NB4 (cell line): Measurements from ENCODE around the gene CFAP65.

Source experiments
- DNase-seq: peaks from one replicate; pipeline ENCODE4 v3.0.0; 2010; ENCODE audit warnings: low read depth
- H3K4me3 ChIP-seq: one replicate; pipeline ENCODE4 v1.5.1; 2011; ENCODE audit warnings: mild to moderate bottlenecking, low read depth, low read length, moderate library complexity
- MYC ChIP-seq: IDR thresholded peaks from 2 replicates; pipeline ENCODE4 v1.6.1; 2011; ENCODE audit warnings: low read depth, low read length
- POLR2A ChIP-seq: IDR thresholded peaks from 2 replicates; pipeline ENCODE4 v1.6.1; 2011; ENCODE audit warnings: mild to moderate bottlenecking; ENCODE audit not compliant: insufficient read length; ENCODE audit errors: extremely low read depth
- TF ChIP-seq, protein P1 (sequence below): IDR thresholded peaks from one replicate; pipeline ENCODE4 v1.5.1; 2012; ENCODE audit warnings: low read depth, low read length
- TF ChIP-seq, protein P2 (sequence below): IDR thresholded peaks from 2 replicates; pipeline ENCODE4 v1.6.1; 2011; ENCODE audit warnings: low read depth, low read length

Gene CFAP65

DNA sequence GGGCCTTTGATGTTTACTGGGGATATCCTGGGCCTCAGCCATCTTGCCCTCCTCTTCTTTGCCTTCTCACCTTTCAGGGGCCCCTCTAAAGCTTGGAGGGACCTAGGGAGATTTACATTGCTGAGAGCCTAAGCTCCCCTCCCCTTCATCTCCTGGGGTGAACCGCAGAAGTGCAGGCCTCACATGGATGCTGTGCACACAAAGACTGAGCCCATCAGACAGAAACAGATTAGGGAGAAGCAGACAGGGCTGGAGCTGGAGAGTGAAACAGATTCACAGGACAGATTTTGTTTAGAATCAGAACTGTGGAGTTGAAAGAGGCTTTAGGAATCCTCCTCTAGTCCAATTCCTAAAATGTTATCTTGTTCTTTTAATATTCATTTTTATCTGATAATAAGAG, 85.3 kb downstream of the CFAP65 start:
- no peak for DNase-seq
- no peak overlapping the region for H3K4me3 ChIP-seq
- TF ChIP-seq, protein P1, sequence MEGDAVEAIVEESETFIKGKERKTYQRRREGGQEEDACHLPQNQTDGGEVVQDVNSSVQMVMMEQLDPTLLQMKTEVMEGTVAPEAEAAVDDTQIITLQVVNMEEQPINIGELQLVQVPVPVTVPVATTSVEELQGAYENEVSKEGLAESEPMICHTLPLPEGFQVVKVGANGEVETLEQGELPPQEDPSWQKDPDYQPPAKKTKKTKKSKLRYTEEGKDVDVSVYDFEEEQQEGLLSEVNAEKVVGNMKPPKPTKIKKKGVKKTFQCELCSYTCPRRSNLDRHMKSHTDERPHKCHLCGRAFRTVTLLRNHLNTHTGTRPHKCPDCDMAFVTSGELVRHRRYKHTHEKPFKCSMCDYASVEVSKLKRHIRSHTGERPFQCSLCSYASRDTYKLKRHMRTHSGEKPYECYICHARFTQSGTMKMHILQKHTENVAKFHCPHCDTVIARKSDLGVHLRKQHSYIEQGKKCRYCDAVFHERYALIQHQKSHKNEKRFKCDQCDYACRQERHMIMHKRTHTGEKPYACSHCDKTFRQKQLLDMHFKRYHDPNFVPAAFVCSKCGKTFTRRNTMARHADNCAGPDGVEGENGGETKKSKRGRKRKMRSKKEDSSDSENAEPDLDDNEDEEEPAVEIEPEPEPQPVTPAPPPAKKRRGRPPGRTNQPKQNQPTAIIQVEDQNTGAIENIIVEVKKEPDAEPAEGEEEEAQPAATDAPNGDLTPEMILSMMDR: no peak
- TF ChIP-seq POLR2A (no peak), MYC (no peak)
- TF ChIP-seq, protein P2, sequence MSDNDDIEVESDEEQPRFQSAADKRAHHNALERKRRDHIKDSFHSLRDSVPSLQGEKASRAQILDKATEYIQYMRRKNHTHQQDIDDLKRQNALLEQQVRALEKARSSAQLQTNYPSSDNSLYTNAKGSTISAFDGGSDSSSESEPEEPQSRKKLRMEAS: no peak

DNA sequence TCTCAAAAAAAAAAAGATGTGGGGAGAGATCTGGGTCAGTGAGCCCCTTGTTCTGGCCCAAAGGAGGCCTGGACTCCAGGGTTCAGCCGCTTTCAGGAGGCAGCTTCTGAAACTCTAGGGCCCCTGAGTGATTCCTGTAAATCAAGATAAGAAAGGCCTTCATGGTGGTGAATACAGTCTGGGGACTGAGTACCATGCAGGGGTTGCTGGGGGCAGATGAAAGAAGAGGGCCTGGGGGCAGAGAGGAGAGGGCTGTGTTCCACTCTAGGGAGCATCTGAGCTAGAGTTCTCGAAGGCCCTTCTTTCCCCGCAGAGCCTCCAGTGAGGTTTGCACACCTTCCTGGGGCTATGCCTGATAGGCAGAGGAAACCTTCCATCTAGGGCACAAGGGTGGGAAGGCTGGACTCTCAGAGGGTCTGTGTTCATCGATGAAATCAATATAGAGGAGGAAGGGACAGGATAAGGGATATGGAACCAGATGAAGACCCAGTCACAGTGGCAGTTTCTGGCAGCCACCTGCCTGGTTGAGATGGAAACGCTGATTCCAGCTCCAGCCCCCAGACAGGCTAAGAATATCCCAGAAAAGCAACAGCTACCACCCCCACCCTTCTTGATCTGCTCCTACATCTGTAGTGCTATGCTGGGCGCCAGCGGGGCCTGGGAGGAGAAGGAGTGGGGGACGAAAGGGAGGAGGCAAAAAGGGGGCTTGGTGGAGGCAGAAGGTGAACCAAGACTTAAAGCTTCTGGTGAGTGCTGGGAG, 86.6 kb downstream of the CFAP65 start:
- no peak for DNase-seq
- no peak overlapping the region for H3K4me3 ChIP-seq
- TF ChIP-seq POLR2A (no peak), MYC (no peak)
- TF ChIP-seq, protein P1: no peak
- TF ChIP-seq, protein P2: no peak

GRCh38 chr2:218953366-218953954, 87.9 kb downstream of the CFAP65 start:
- DNase-seq: no peak

More at GRCh38 chr2:218953366-218953954, 87.9 kb downstream of the CFAP65 start:
- TF ChIP-seq POLR2A: no peak
- TF ChIP-seq, protein P1: peak; percentile 37
- no peak for TF ChIP-seq MYC
- TF ChIP-seq, protein P2: no peak
- H3K4me3 ChIP-seq: no peak overlapping the region
